ENCODE measurements around the gene PLXDC2.

The PLXDC2 gene

GRCh38 chr10:19946245-19946644 is 130.0 kb downstream of the PLXDC2 start:
- DNase-seq, result no peak

GRCh38 chr10:19946791-19947190 is 130.6 kb downstream of the PLXDC2 start:
- DNase-seq, result no peak

GRCh38 chr10:19947215-19947614 is 131.0 kb downstream of the PLXDC2 start:
- no peak for DNase-seq

- DNase-seq, result no peak
Observed at GRCh38 chr10:19947656-19948055, 131.4 kb downstream of the PLXDC2 start.

- DNase-seq, result no peak
Observed at GRCh38 chr10:19952224-19953010, 136.2 kb downstream of the PLXDC2 start.

- no peak for DNase-seq
Observed at GRCh38 chr10:19954601-19955000, 138.4 kb downstream of the PLXDC2 start.

- DNase-seq, result no peak
Observed at GRCh38 chr10:19956516-19957032, 140.3 kb downstream of the PLXDC2 start.

- DNase-seq, result no peak
Observed at GRCh38 chr10:19958787-19959186, 142.6 kb downstream of the PLXDC2 start.

- no peak for DNase-seq
Observed at GRCh38 chr10:19961076-19962053, 145.1 kb downstream of the PLXDC2 start.

GRCh38 chr10:19964625-19965024 is 148.4 kb downstream of the PLXDC2 start:
- DNase-seq, result no peak

- DNase-seq, result no peak
Observed at GRCh38 chr10:19966751-19967150, 150.5 kb downstream of the PLXDC2 start.

- no peak for DNase-seq
Observed at GRCh38 chr10:19967981-19968380, 151.7 kb downstream of the PLXDC2 start.

GRCh38 chr10:19968745-19969144 is 152.5 kb downstream of the PLXDC2 start:
- DNase-seq, result no peak

GRCh38 chr10:19970256-19970655 is 154.0 kb downstream of the PLXDC2 start:
- DNase-seq, result no peak

- DNase-seq, result no peak
Observed at GRCh38 chr10:19970717-19971116, 154.5 kb downstream of the PLXDC2 start.

- no peak for DNase-seq
Observed at GRCh38 chr10:19971343-19972052, 155.3 kb downstream of the PLXDC2 start.

GRCh38 chr10:19974138-19974537 is 157.9 kb downstream of the PLXDC2 start:
- no peak for DNase-seq

- DNase-seq, result no peak
Observed at GRCh38 chr10:19974554-19974953, 158.3 kb downstream of the PLXDC2 start.

GRCh38 chr10:19977097-19977521 is 160.9 kb downstream of the PLXDC2 start:
- DNase-seq, result no peak

- DNase-seq, result no peak
Observed at GRCh38 chr10:19979628-19980027, 163.4 kb downstream of the PLXDC2 start.

GRCh38 chr10:19983880-19984565 is 167.8 kb downstream of the PLXDC2 start:
- DNase-seq, result no peak

GRCh38 chr10:19985745-19986144 is 169.5 kb downstream of the PLXDC2 start:
- DNase-seq, result no peak

Data from CD4-positive, alpha-beta T cell treated with Interleukin-15 for 1 hour (primary cell).